GM19455 (cell line): ENCODE data around the gene TMEM144.

Experiments
- ATAC-seq: cut with Tn5 transposase; IDR thresholded peaks from one replicate; pipeline ENCODE4 v1.9.1; 2021; ENCODE audit not compliant: unreplicated experiment

The TMEM144 gene

DNA sequence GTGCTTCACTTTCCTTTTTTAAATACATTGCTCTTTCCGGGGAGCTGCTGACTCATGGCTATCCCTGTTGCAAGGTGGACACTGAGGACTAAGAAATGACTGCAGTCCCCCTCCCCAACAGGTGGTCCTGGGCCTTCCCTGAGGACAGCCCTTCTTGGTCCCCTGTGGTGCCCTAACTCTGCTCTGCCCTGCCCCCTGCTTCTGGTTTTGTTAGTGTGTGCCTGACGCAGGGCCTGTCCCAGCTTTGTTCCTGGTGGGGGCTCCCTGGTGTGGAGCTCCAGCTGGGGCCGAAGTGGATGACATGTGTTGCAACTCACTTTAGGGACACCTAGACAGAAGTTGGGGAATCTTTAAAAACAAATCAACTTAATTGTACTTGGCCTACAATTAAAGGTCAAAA, 81.9 kb downstream of the TMEM144 start:
- ATAC-seq = no peak

DNA sequence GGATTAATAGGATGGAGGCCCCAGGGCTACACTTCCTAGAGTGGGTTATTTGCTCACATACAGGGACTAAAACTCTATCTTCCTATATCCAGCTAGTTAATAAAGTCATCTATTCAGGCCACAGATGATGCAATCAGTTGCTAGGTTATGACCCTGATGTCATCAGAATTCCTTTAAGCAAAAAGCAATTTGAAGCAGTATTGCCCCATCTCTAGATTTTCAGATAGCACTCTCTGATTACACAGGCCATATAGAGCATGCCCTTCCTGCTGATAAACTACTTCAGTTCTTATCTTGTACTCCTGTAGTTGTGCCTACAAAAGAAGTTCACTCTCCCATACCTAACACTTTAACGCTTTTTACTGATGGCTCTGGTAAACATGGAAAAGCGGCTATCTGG, 84.8 kb downstream of the TMEM144 start:
- ATAC-seq = no peak

DNA sequence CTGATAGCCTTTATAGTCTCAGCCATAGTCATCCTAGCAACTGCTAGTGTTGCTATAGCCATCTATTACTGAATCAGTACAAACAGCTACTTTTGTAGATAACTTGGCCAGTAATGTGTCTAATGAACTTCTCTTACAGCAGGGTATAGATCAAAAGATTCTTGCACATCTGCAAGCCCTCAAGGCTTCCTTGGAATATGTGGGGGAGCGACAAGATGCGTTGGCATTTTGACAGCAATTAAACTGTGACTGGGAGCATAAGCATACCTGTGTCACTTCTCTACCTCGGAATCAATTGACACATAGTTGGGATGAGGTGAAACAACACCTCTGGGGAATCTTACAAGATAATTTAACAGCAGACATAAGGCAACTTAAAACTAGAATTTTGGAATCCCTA, 87.6 kb downstream of the TMEM144 start:
- ATAC-seq = no peak

DNA sequence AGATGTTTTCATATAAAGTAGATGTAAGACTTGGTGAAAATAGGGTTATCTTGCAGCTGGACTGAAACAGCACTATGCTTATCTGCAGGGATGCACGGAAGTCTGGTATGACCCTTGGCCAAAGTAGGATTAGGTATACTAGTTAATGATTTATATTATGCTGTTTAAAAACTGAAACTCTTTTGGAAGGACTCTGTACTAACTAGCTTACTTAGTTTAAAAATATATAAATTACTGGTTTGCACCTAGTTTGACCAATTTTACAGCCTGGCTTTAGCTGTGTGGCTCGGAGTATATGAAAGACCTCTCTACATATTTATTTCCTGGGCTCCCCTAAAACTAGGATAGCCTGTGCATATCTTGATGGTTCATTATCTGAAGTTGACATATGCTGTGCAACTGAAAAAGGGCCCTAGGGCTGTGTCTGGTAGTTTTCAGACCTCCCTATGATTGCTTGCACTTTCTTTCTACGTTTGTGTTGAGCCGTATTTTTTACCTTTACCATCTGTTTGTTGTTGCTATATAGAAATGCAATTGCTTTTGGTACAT, 89.2 kb downstream of the TMEM144 start:
- ATAC-seq = no peak

DNA sequence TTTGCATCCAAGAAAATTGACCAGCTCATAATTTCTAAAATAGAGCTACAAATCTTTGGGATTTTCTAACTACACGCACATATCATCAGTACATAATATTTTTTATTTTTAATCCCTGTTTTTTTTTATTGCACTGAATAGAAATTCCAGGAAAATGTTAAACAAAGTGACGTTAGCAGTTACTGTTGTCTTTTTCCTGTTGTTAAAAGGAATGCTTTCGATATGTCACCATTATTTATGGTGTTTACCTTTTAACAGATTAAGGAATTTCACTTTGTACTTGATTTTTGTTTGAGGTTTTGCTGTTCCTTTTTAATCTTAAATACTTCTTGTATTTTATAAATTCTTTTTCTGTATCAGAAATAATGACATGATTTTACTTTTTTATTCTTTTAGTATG, 89.7 kb downstream of the TMEM144 start:
- ATAC-seq = no peak

DNA sequence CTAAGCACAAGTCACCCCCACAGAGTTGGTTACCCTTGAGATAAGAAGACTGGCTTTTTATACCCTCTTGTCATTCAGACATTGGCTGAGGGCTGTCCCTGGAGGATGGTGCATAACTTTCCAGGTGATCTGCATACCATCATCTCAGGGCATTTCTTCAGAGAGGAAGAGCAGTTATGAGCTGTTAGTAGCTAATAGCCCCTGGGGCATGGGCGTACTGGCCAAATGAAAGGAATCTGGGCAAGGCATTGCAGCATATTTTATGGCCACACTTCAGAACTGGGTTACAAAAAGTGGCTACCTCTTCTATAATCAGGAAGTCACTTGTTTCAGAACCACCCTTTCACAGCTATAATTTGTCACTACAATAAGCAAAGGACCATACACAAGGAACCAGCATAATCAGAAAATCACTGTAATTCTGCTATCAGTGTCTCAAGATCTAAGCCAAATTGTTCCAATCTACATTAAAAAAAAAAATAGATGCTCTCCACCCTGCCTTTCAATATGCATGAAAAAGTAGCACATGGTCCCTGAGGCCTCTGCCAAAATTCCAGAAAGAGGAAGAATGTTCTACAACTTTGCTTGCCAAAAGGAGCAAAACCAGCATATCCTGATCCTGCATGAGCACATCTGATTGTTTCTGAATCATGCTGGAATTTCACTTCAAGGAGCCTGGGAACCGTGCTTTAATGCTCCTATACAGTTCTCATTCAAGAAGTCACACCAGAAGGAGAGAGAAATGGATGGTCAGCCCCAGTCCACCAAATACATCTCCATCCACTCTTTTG, 92.0 kb downstream of the TMEM144 start:
- ATAC-seq = no peak

DNA sequence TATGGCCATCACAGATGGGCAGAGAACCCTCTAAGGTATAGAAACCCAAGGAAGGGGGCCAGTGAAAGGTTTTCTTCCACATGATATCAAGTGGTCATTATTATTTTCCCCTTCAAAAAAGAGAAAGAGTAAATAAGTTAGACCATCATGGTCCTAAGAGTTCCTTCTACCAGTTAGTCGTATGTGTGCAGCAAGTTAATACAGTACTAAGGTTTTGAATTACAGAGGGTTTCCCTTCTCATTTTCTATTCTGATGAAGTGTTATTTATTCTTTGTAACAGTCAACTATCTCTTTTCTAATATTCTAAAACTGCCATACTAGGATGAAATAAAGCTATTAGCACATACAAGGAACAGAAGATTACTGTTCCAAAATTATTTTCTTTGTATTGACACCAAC, 94.4 kb downstream of the TMEM144 start:
- ATAC-seq = no peak
